OCI-LY7 (cell line): ENCODE measurements around the gene PEPD. TPM values are rescaled to one million over a fixed set of nuclear protein-coding genes. Genes with fewer than 3 reads are reported as not detected.

Source experiments
- BruUV-seq: library from RNA; stranded (reverse); fragments of 400-500 nt; replicated peaks from 2 replicates; lab custom pipeline; 2021; lab: Mats Ljungman, UMichigan
- CTCF ChIA-PET: fragments of 300-600 bp; sonication (Branson Sonifier 250); formaldehyde crosslinking; loops from one replicate; lab custom pipeline; 2022; ENCODE audit warnings: antibody characterized with exemption; ENCODE audit not compliant: unreplicated experiment; lab: Charles Lee
- POLR2A ChIA-PET: fragments of 300-600 bp; sonication (Branson Sonifier 250); formaldehyde crosslinking; loops from one replicate; lab custom pipeline; 2022; ENCODE audit warnings: antibody characterized with exemption; lab: Charles Lee
- DNase-seq: peaks from one replicate; pipeline ENCODE4 v3.0.0-alpha.2; 2015; ENCODE audit warnings: low spot score
- H2AFZ ChIP-seq: fragments of 200-600 bp; sonication (generic), shearing (Covaris generic); 2 replicates; pipeline ENCODE4 v1.6.1; 2014; ENCODE audit warnings: mild to moderate bottlenecking, antibody characterized with exemption, low read length, moderate library complexity
- H3K27ac ChIP-seq: fragments of 200-600 bp; sonication (generic); 2 replicates; pipeline ENCODE4 v1.5.1; 2014; ENCODE audit warnings: mixed run types, low read depth, mild to moderate bottlenecking, moderate library complexity, low read length, inconsistent platforms; ENCODE audit not compliant: poor library complexity, severe bottlenecking
- H3K36me3 ChIP-seq: fragments of 200-600 bp; sonication (generic); 2 replicates; pipeline ENCODE4 v1.6.1; 2014; ENCODE audit warnings: mild to moderate bottlenecking, antibody characterized with exemption, low read length, moderate library complexity, mixed read lengths; ENCODE audit not compliant: insufficient read depth
- H3K4me1 ChIP-seq: fragments of 200-600 bp; sonication (generic); 2 replicates; pipeline ENCODE4 v1.5.1; 2014; ENCODE audit warnings: mild to moderate bottlenecking, low read length; ENCODE audit not compliant: insufficient read depth, poor library complexity, severe bottlenecking
- H3K4me2 ChIP-seq: fragments of 200-600 bp; sonication (generic); 2 replicates; pipeline ENCODE4 v1.6.1; 2014; ENCODE audit warnings: mild to moderate bottlenecking, low read length
- H3K4me3 ChIP-seq: fragments of 200-600 bp; sonication (generic); 2 replicates; pipeline ENCODE4 v1.5.1; 2014; ENCODE audit warnings: mild to moderate bottlenecking, low read depth, low read length; ENCODE audit not compliant: poor library complexity, severe bottlenecking
- H3K79me2 ChIP-seq: fragments of 200-600 bp; sonication (generic); 2 replicates; pipeline ENCODE4 v1.6.1; 2016; ENCODE audit warnings: low read depth, mild to moderate bottlenecking, low read length, moderate library complexity, mixed read lengths; ENCODE audit not compliant: insufficient read depth
- H3K9me2 ChIP-seq: fragments of 200-600 bp; sonication (generic); 2 replicates; pipeline ENCODE4 v1.6.1; 2016; ENCODE audit warnings: mild to moderate bottlenecking, low read length, mixed read lengths; ENCODE audit not compliant: insufficient read depth
- H3K9me3 ChIP-seq: fragments of 200-600 bp; sonication (generic); 2 replicates; pipeline ENCODE4 v1.6.1; 2014; ENCODE audit warnings: mild to moderate bottlenecking, mixed run types, low read length, mixed read lengths
- H4K20me1 ChIP-seq: fragments of 200-600 bp; sonication (generic); 2 replicates; pipeline ENCODE4 v1.6.1; 2014; ENCODE audit warnings: mild to moderate bottlenecking, antibody characterized with exemption, low read length, moderate library complexity, mixed read lengths; ENCODE audit not compliant: insufficient read depth
- CTCF ChIP-seq: fragments of 200-600 bp; sonication (generic); conservative IDR thresholded peaks from 2 replicates; pipeline ENCODE4 v1.5.1; 2014; ENCODE audit warnings: mild to moderate bottlenecking, antibody characterized with exemption, low read length, moderate library complexity, mixed read lengths
- EZH2phosphoT487 ChIP-seq: fragments of 200-600 bp; sonication (generic); IDR thresholded peaks from 2 replicates; pipeline ENCODE4 v1.6.1; 2018; ENCODE audit warnings: low read depth, borderline replicate concordance, mild to moderate bottlenecking, mixed run types, antibody characterized with exemption, low read length, moderate library complexity, mixed read lengths
- intact Hi-C: fragments of 100-400 bp; cut with micrococcal nuclease; formaldehyde crosslinking; loops from one replicate; pipeline ENCODE4 v1.10.0; 2022; ENCODE audit not compliant: unreplicated experiment
- total RNA-seq, 2 experiments: library from RNA; depleted of rRNA in 1 of 2; stranded (reverse); fragments of >200 nt in 1 of 2; shearing (Covaris generic) in 1 of 2; gene quantifications; 2 replicates each; pipeline ENCODE4 v1.2.3, GENCODE V29; 2014 to 2022

PEPD gene
- total RNA-seq, 2 experiments from 2014 or later: 24.4 to 29.7 TPM

GRCh38 chr19:33406521-33407139 lies 115.0 kb downstream of the PEPD start:
- H3K27ac ChIP-seq: no peak overlapping the region
- H3K79me2 ChIP-seq: no peaks in the 10 kb centered on the region
- no peaks in the 10 kb centered on the region for H3K9me2 ChIP-seq
- intact Hi-C loops: loop anchor here (1.0 to 5.0 kb wide), 2 partner anchors 165 to 279 kb away; no protein-coding TSS in a partner anchor
- H2AFZ ChIP-seq: no peak overlapping the region
- no peaks in the 10 kb centered on the region for H3K9me3 ChIP-seq
- H3K4me1 ChIP-seq: no peaks in the 10 kb centered on the region
- no peaks in the 10 kb centered on the region for H3K36me3 ChIP-seq
- no TSS peak for BruUV-seq
- H4K20me1 ChIP-seq: no peaks in the 10 kb centered on the region
- no peak overlapping the region for H3K4me3 ChIP-seq
- no peak overlapping the region for H3K4me2 ChIP-seq
- peak; percentile 56 for DNase-seq
- ChIA-PET CTCF (interaction anchor here (0.6 kb wide), 1 partner anchor 176 kb away, joined by 3 read pairs; no protein-coding TSS in a partner anchor), POLR2A (no interaction called here)
- peak; percentile 82 for TF ChIP-seq CTCF
- no peak for TF ChIP-seq EZH2phosphoT487

- POLR2A ChIA-PET: no interaction called here
- DNase-seq: no peak
- intact Hi-C loops: loop anchor here (5.0 kb wide), 1 partner anchor 279 kb away; no protein-coding TSS in a partner anchor
- Histone ChIP-seq H3K79me2 (no peaks in the 10 kb centered on the region), H4K20me1 (no peaks in the 10 kb centered on the region), H3K4me1 (no peaks in the 10 kb centered on the region), H3K9me3 (no peaks in the 10 kb centered on the region), H3K36me3 (no peaks in the 10 kb centered on the region), H3K9me2 (no peaks in the 10 kb centered on the region), H3K27ac (no peak overlapping the region), H2AFZ (no peak overlapping the region), H3K4me3 (no peak overlapping the region), H3K4me2 (no peak overlapping the region)
- CTCF ChIA-PET: no interaction called here
- TF ChIP-seq CTCF: no peak
- TF ChIP-seq EZH2phosphoT487: no peak
- BruUV-seq: no TSS peak
These were observed 115.8 kb downstream of the PEPD start for GRCh38 chr19:33405553-33406461.

- TF ChIP-seq CTCF (no peak), EZH2phosphoT487 (no peak)
- no peak overlapping the region for H2AFZ ChIP-seq
- no peak overlapping the region for H3K27ac ChIP-seq
- no peaks in the 10 kb centered on the region for H3K9me2 ChIP-seq
- H3K9me3 ChIP-seq: no peaks in the 10 kb centered on the region
- H3K36me3 ChIP-seq: no peaks in the 10 kb centered on the region
- no peak for DNase-seq
- no peaks in the 10 kb centered on the region for H3K79me2 ChIP-seq
- H3K4me1 ChIP-seq: no peaks in the 10 kb centered on the region
- POLR2A ChIA-PET: no interaction called here
- CTCF ChIA-PET: no interaction called here
- H3K4me2 ChIP-seq: no peak overlapping the region
- H3K4me3 ChIP-seq: no peak overlapping the region
- H4K20me1 ChIP-seq: no peaks in the 10 kb centered on the region
- BruUV-seq: no TSS peak
- intact Hi-C loops: loop anchor here (5.0 kb wide), 1 partner anchor 278 kb away; no protein-coding TSS in a partner anchor
These were observed 116.4 kb downstream of the PEPD start for GRCh38 chr19:33405254-33405552.
